Fibroblast of peridontal ligament (primary cell): ENCODE results near the gene PFKFB3.
"Not testable (repeated sequence)": the region's sequence is repeated elsewhere in the genome, so short reads cannot be mapped to it uniquely, and the experiment has no call there.

ENCODE experiments used
- DNase-seq: peaks from one replicate; pipeline ENCODE4 v3.0.0-alpha.2; 2010; ENCODE audit errors: extremely low read depth

The PFKFB3 gene

GRCh38 chr10:6272126-6272525 is 69.4 kb downstream of the PFKFB3 start:
- no peak for DNase-seq

GRCh38 chr10:6273351-6273750 is 70.6 kb downstream of the PFKFB3 start:
- no peak for DNase-seq

GRCh38 chr10:6274040-6274439 is 71.3 kb downstream of the PFKFB3 start:
- DNase-seq: no peak

- DNase-seq: no peak
Observed at GRCh38 chr10:6274484-6274883, 71.8 kb downstream of the PFKFB3 start.

GRCh38 chr10:6275022-6275997 is 72.6 kb downstream of the PFKFB3 start:
- peak; percentile 90 for DNase-seq

- DNase-seq: no peak
Observed at GRCh38 chr10:6276356-6276755, 73.6 kb downstream of the PFKFB3 start.

- no peak for DNase-seq
Observed at GRCh38 chr10:6278519-6279120, 75.9 kb downstream of the PFKFB3 start.

GRCh38 chr10:6279540-6280267 is 77.0 kb downstream of the PFKFB3 start:
- DNase-seq: peak; percentile 34

GRCh38 chr10:6280291-6280690 is 77.6 kb downstream of the PFKFB3 start:
- DNase-seq: no peak

- DNase-seq: no peak
Observed at GRCh38 chr10:6282454-6282958, 79.8 kb downstream of the PFKFB3 start.

GRCh38 chr10:6283655-6284054 is 80.9 kb downstream of the PFKFB3 start:
- no peak for DNase-seq

GRCh38 chr10:6290621-6291020 is 87.9 kb downstream of the PFKFB3 start:
- not testable (repeated sequence) for DNase-seq

GRCh38 chr10:6292741-6293151 is 90.0 kb downstream of the PFKFB3 start:
- no peak for DNase-seq

GRCh38 chr10:6296425-6296824 is 93.7 kb downstream of the PFKFB3 start:
- not testable (repeated sequence) for DNase-seq

- DNase-seq: no peak
Observed at GRCh38 chr10:6296828-6297251, 94.1 kb downstream of the PFKFB3 start.

GRCh38 chr10:6297522-6297921 is 94.8 kb downstream of the PFKFB3 start:
- no peak for DNase-seq

GRCh38 chr10:6297951-6298381 is 95.2 kb downstream of the PFKFB3 start:
- DNase-seq: no peak

GRCh38 chr10:6298428-6298827 is 95.7 kb downstream of the PFKFB3 start:
- DNase-seq: no peak

- no peak for DNase-seq
Observed at GRCh38 chr10:6299234-6299633, 96.5 kb downstream of the PFKFB3 start.

- DNase-seq: no peak
Observed at GRCh38 chr10:6299743-6300105, 97.0 kb downstream of the PFKFB3 start.

GRCh38 chr10:6300106-6300783 is 97.5 kb downstream of the PFKFB3 start:
- peak; percentile 48 for DNase-seq
